Lung (tissue), 12 donors: Measurements from ENCODE around the gene GRID1. TPM values are rescaled to one million over a fixed set of nuclear protein-coding genes. Genes with fewer than 3 reads are reported as not detected.

Experiments
- ATAC-seq: fragments of 200-7000 bp; cut with Tn5 transposase; one replicate; pipeline ENCODE4 v1.9.1; 2020; ENCODE audit warnings: moderate number of reproducible peaks; ENCODE audit not compliant: insufficient read depth, low FRiP score
- DNase-seq, 3 donors: peaks; one replicate each; pipeline ENCODE4 v3.0.0-alpha.2; 2013 to 2017
- H3K27ac ChIP-seq, 2 donors: one replicate each; pipeline ENCODE4 v1.5.1; 2013; ENCODE audit warnings: mild to moderate bottlenecking in 2 of 2, moderate library complexity in 2 of 2, control low read depth in 1 of 2, inconsistent platforms in 1 of 2, low read depth in 1 of 2, low read length in 1 of 2
- H3K27me3 ChIP-seq, 3 donors: one replicate each; pipeline ENCODE4 v1.5.1; 2013; ENCODE audit warnings: low read length in 2 of 3; ENCODE audit not compliant: control insufficient read depth in 3 of 3, insufficient read depth in 3 of 3
- H3K36me3 ChIP-seq, 4 donors: one replicate each; pipeline ENCODE4 v1.5.1; 2013; ENCODE audit warnings: low read length in 4 of 4, mild to moderate bottlenecking in 1 of 4, moderate library complexity in 1 of 4; ENCODE audit not compliant: control insufficient read depth in 4 of 4, insufficient read depth in 4 of 4
- H3K4me1 ChIP-seq, 5 donors: one replicate each; pipeline ENCODE4 v1.5.1; 2013; ENCODE audit warnings: low read length in 5 of 5, mild to moderate bottlenecking in 2 of 5, moderate library complexity in 1 of 5; ENCODE audit not compliant: control insufficient read depth in 5 of 5, insufficient read depth in 5 of 5
- H3K4me3 ChIP-seq: one replicate; pipeline ENCODE4 v1.5.1; 2013; ENCODE audit warnings: mild to moderate bottlenecking, control low read depth, moderate library complexity
- H3K9ac ChIP-seq, 2 donors: one replicate each; pipeline ENCODE4 v1.5.1; 2013; ENCODE audit warnings: low read length in 2 of 2, control low read depth in 1 of 2; ENCODE audit not compliant: insufficient read depth in 1 of 2
- H3K9me3 ChIP-seq, 4 donors: one replicate each; pipeline ENCODE4 v1.5.1; 2013; ENCODE audit warnings: low read length in 3 of 4, mild to moderate bottlenecking in 1 of 4, moderate library complexity in 1 of 4; ENCODE audit not compliant: control insufficient read depth in 4 of 4, insufficient read depth in 3 of 4
- CTCF ChIP-seq: IDR thresholded peaks from 2 replicates; pipeline ENCODE4 v1.5.1; 2012; ENCODE audit warnings: mild to moderate bottlenecking; ENCODE audit errors: control extremely low read depth, extremely low read depth
- WGBS, 2 donors: extraction: QIAGEN DNeasy Blood & Tissue Kit; methylation state at CpG; one replicate each; pipeline ENCODE4 v1.1.7; 2013; 5-methylcytosine and 5-hydroxymethylcytosine counted together
- polyA plus RNA-seq, 2 donors: library from polyadenylated mRNA; stranded (reverse); fragments of 200-250 nt; gene quantifications; one replicate each; pipeline ENCODE4 v1.2.1, GENCODE V29; 2013
- total RNA-seq, 2 donors: library from RNA; depleted of rRNA in 1 of 2; stranded (reverse); fragments of >200 nt in 1 of 2; gene quantifications; one replicate each; pipeline ENCODE4 v1.2.1, GENCODE V29; 2014 to 2021
- donor health status: control.
- donor health status: control.
- donor health status: Bipolar disorder and iron deficiency.
- donor health status: healthy.
- donor health status: DM: yes; HTN: yes; CAD: no.

The GRID1 gene
- total and polyA plus RNA-seq, 4 donors: 1.1 to 3.6 (median 2.2) TPM

GRCh38 chr10:86030312-86030711 is 336.3 kb downstream of the GRID1 start:
- H3K27ac ChIP-seq: no peak overlapping the region
- no peak for DNase-seq
- WGBS, 2 donors: 6 to 27% methylated on average over 2 of the region's 2 CpGs
- no peaks in the 10 kb centered on the region for H3K36me3 ChIP-seq
- H3K4me3 ChIP-seq: no peak overlapping the region
- no peaks in the 10 kb centered on the region for H3K27me3 ChIP-seq
- H3K9me3 ChIP-seq: peaks cover 0 to 7% (median 0%) of the 10 kb centered on the region in 4 donors
- TF ChIP-seq CTCF: no peak
- H3K9ac ChIP-seq: no peak overlapping the region
- H3K4me1 ChIP-seq: peaks cover 0 to under 1% (median 0%) of the 10 kb centered on the region in 5 donors
- no peak for ATAC-seq

- DNase-seq: no peak
- Histone ChIP-seq H3K36me3 (no peaks in the 10 kb centered on the region), H3K4me3 (no peak overlapping the region), H3K27ac (no peak overlapping the region), H3K27me3 (no peaks in the 10 kb centered on the region), H3K9ac (no peak overlapping the region), H3K9me3 (peaks cover 0 to 4% (median 0%) of the 10 kb centered on the region in 4 donors), H3K4me1 (peaks cover 0 to 4% (median 0%) of the 10 kb centered on the region in 5 donors)
- 81 to 82% methylated on average over 2 of the region's 2 CpGs for WGBS, 2 donors
- no peak for TF ChIP-seq CTCF
- no peak for ATAC-seq
Measured at GRCh38 chr10:86027346-86027745, 339.2 kb downstream of the GRID1 start.

GRCh38 chr10:86025509-86025908 is 341.1 kb downstream of the GRID1 start:
- WGBS, 2 donors: 86 to 95% methylated on average over 3 of the region's 3 CpGs
- H3K4me3 ChIP-seq: no peak overlapping the region
- H3K27ac ChIP-seq: no peak overlapping the region
- no peaks in the 10 kb centered on the region for H3K27me3 ChIP-seq
- peaks cover 0 to 4% (median 0%) of the 10 kb centered on the region in 5 donors for H3K4me1 ChIP-seq
- no peak overlapping the region for H3K9ac ChIP-seq
- ATAC-seq (no peak), DNase-seq (no peak)
- no peaks in the 10 kb centered on the region for H3K36me3 ChIP-seq
- TF ChIP-seq CTCF: no peak
- H3K9me3 ChIP-seq: peaks cover 0 to 4% (median 0%) of the 10 kb centered on the region in 4 donors
